ELR (cell line): ENCODE results near the gene CRKL.

Experiments used
- DNase-seq: peaks from one replicate; pipeline ENCODE4 v3.0.0-alpha.2; 2015; ENCODE audit warnings: low read depth

The CRKL gene

GRCh38 chr22:20967697-20968211, 50.5 kb downstream of the CRKL start:
- no peak for DNase-seq

- DNase-seq = no peak
Measured at GRCh38 chr22:20968281-20968977, 51.2 kb downstream of the CRKL start.

GRCh38 chr22:20970939-20971657, 53.9 kb downstream of the CRKL start:
- DNase-seq = no peak

GRCh38 chr22:20972014-20972694, 54.9 kb downstream of the CRKL start:
- DNase-seq = peak; percentile 38

- DNase-seq = no peak
Measured at GRCh38 chr22:20972933-20973577, 55.8 kb downstream of the CRKL start.

- DNase-seq = no peak
Measured at GRCh38 chr22:20973634-20974286, 56.6 kb downstream of the CRKL start.

- DNase-seq = no peak
Measured at GRCh38 chr22:20974336-20974955, 57.2 kb downstream of the CRKL start.

GRCh38 chr22:20975541-20976290, 58.5 kb downstream of the CRKL start:
- DNase-seq = no peak

GRCh38 chr22:20976291-20976877, 59.2 kb downstream of the CRKL start:
- DNase-seq = no peak

- no peak for DNase-seq
Measured at GRCh38 chr22:20977019-20977418, 59.8 kb downstream of the CRKL start.

GRCh38 chr22:20977516-20978170, 60.4 kb downstream of the CRKL start:
- DNase-seq = no peak

- DNase-seq = no peak
Measured at GRCh38 chr22:20978419-20978818, 61.2 kb downstream of the CRKL start.

- peak; percentile 78 for DNase-seq
Measured at GRCh38 chr22:20979243-20979809, 62.1 kb downstream of the CRKL start.

- no peak for DNase-seq
Measured at GRCh38 chr22:20979940-20980453, 62.8 kb downstream of the CRKL start.

GRCh38 chr22:20980523-20980922, 63.3 kb downstream of the CRKL start:
- DNase-seq = no peak

- DNase-seq = no peak
Measured at GRCh38 chr22:20980938-20981722, 63.9 kb downstream of the CRKL start.

GRCh38 chr22:20981787-20982562, 64.8 kb downstream of the CRKL start, which contains the start of gene LZTR1:
Gene LZTR1, plus strand, starts transcription at chr22:20982297. Its CDS starts 75 bp downstream, at chr22:20982372.
- peak; percentile 88 for DNase-seq

- no peak for DNase-seq
Measured at GRCh38 chr22:20982563-20982882, 65.3 kb downstream of the CRKL start.
